B cell (primary cell): ENCODE measurements around the gene ASTN2. TPM values are rescaled to one million over a fixed set of nuclear protein-coding genes. Genes with fewer than 3 reads are reported as not detected.

Experiments used
- ATAC-seq: fragments of 200-7000 bp; cut with Tn5 transposase; one replicate; pipeline ENCODE4 v1.10.0; 2021; ENCODE audit warnings: low read depth, mild to moderate bottlenecking, moderate number of reproducible peaks, moderate library complexity
- CTCF ChIA-PET: fragments of 350-600 bp; sonication (Branson Sonifier 250); formaldehyde crosslinking; loops from one replicate; lab custom pipeline; 2021; ENCODE audit warnings: antibody characterized with exemption, inconsistent platforms; lab: Charles Lee
- POLR2A ChIA-PET: fragments of 350-600 bp; sonication (Branson Sonifier 250); formaldehyde crosslinking; loops from one replicate; lab custom pipeline; 2021; ENCODE audit warnings: antibody characterized with exemption; lab: Charles Lee
- DNase-seq: peaks from one replicate; pipeline ENCODE4 v3.0.0; 2013
- H2AFZ ChIP-seq: 2 replicates; pipeline ENCODE4 v1.6.1; 2012; ENCODE audit warnings: mild to moderate bottlenecking, low read depth, low read length; ENCODE audit not compliant: insufficient read depth, poor library complexity, severe bottlenecking
- H3K27ac ChIP-seq, 2 donors: 1 replicate in 1 of 2; 2 replicates in 1 of 2; pipeline ENCODE4 v1.5.1; 2012 to 2013; ENCODE audit warnings: low read length in 2 of 2, mild to moderate bottlenecking in 2 of 2, moderate library complexity in 1 of 2
- H3K27me3 ChIP-seq, 4 experiments: fragments of 200-600 bp in 1 of 4; sonication (generic) in 1 of 4; replicated peaks in 1 of 4; 1 replicate in 2 of 4; 2 replicates in 2 of 4; pipeline versions ENCODE4 v1.6.1 to v1.7.0; 2013 to 2016; ENCODE audit warnings: low read length in 3 of 4, mild to moderate bottlenecking in 2 of 4, mixed read lengths in 1 of 4, moderate library complexity in 1 of 4; ENCODE audit not compliant: insufficient read depth in 4 of 4, control insufficient read depth in 3 of 4; ENCODE audit errors: control extremely low read depth in 1 of 4
- H3K36me3 ChIP-seq, 2 experiments: replicated peaks in 1 of 2; 1 replicate in 1 of 2; 2 replicates in 1 of 2; pipeline versions ENCODE4 v1.6.1 to v1.7.1; 2013; ENCODE audit warnings: low read length in 1 of 2; ENCODE audit not compliant: insufficient read depth in 2 of 2, control insufficient read depth in 1 of 2; ENCODE audit errors: control extremely low read depth in 1 of 2, extremely low read depth in 1 of 2
- H3K4me1 ChIP-seq, 2 donors: fragments of 200-600 bp in 1 of 2; sonication (generic) in 1 of 2; 1 replicate in 1 of 2; 2 replicates in 1 of 2; pipeline versions ENCODE4 v1.5.1 to v1.6.1; 2013 to 2017; ENCODE audit warnings: low read length in 2 of 2; ENCODE audit not compliant: control insufficient read depth in 2 of 2, insufficient read depth in 2 of 2
- H3K4me2 ChIP-seq: replicated peaks from 2 replicates; pipeline ENCODE3; 2012; ENCODE audit warnings: mild to moderate bottlenecking, low read depth, low read length; ENCODE audit not compliant: poor library complexity, severe bottlenecking
- H3K4me3 ChIP-seq, 5 experiments: fragments of 200-600 bp in 1 of 5; sonication (generic) in 1 of 5; 1 replicate in 3 of 5; 2 replicates in 2 of 5; pipeline versions ENCODE4 v1.5.1 to v1.7.0; 2011 to 2016; ENCODE audit warnings: low read length in 4 of 5, mild to moderate bottlenecking in 4 of 5, low read depth in 2 of 5, control low read depth in 1 of 5, moderate library complexity in 1 of 5; ENCODE audit not compliant: insufficient read depth in 1 of 5; ENCODE audit errors: control extremely low read depth in 1 of 5, extremely low read depth in 1 of 5
- H3K79me2 ChIP-seq: fragments of 200-600 bp; sonication (generic); one replicate; pipeline ENCODE4 v1.6.0; 2016; ENCODE audit warnings: low read length; ENCODE audit not compliant: control insufficient read depth, insufficient read depth
- H3K9ac ChIP-seq: fragments of 200-600 bp; sonication (generic); 2 replicates; pipeline ENCODE4 v1.6.1; 2017; ENCODE audit warnings: mild to moderate bottlenecking, low read length, moderate library complexity
- H3K9me3 ChIP-seq, 3 donors: one replicate each; pipeline versions ENCODE4 v1.6.1 to v1.7.1; 2013; ENCODE audit warnings: low read length in 2 of 3; ENCODE audit not compliant: control insufficient read depth in 2 of 3, insufficient read depth in 1 of 3; ENCODE audit errors: control extremely low read depth in 1 of 3
- H4K20me1 ChIP-seq: 2 replicates; pipeline ENCODE4 v1.6.0; 2012; ENCODE audit warnings: mild to moderate bottlenecking, low read length; ENCODE audit not compliant: insufficient read depth, control insufficient read depth, poor library complexity, severe bottlenecking
- H3K27ac Mint-ChIP-seq: one replicate; pipeline ENCODE4 v1.8.0; 2021; ENCODE audit warnings: mixed read lengths
- H3K27me3 Mint-ChIP-seq: one replicate; pipeline ENCODE4 v1.8.0; 2021; ENCODE audit warnings: mixed read lengths
- H3K4me1 Mint-ChIP-seq: one replicate; pipeline ENCODE4 v1.8.0; 2021; ENCODE audit warnings: mixed read lengths
- H3K4me3 Mint-ChIP-seq: one replicate; pipeline ENCODE4 v1.8.0; 2021; ENCODE audit warnings: mixed read lengths
- H3K9me3 Mint-ChIP-seq: one replicate; pipeline ENCODE4 v1.8.0; 2022; ENCODE audit warnings: mixed read lengths; ENCODE audit not compliant: insufficient read depth
- CTCF ChIP-seq: fragments of 200-600 bp; IDR thresholded peaks from one replicate; pipeline ENCODE4 v1.8.0; 2022; ENCODE audit warnings: antibody characterized with exemption, mild to moderate bottlenecking
- EZH2 ChIP-seq: IDR thresholded peaks from 2 replicates; pipeline ENCODE4 v1.6.1; 2012; ENCODE audit warnings: borderline replicate concordance, low read depth, mild to moderate bottlenecking, moderate library complexity, low read length; ENCODE audit not compliant: insufficient read depth, poor library complexity, severe bottlenecking
- WGBS: methylation state at CpG from one replicate; pipeline ENCODE4 v1.1.5; 2013; ENCODE audit warnings: missing lambda C conversion rate; ENCODE audit not compliant: insufficient coverage; 5-methylcytosine and 5-hydroxymethylcytosine counted together
- intact Hi-C: fragments of 100-400 bp; cut with micrococcal nuclease; formaldehyde crosslinking; loops from one replicate; pipeline ENCODE4 v1.10.0; 2022
- polyA plus RNA-seq: library from polyadenylated mRNA; depleted of rRNA; stranded (reverse); fragments of >200 nt; gene quantifications from 2 replicates; pipeline ENCODE4 v1.2.3, GENCODE V29; 2012
- total RNA-seq, 2 donors: library from RNA; stranded (reverse); fragments of 120-200 nt in 1 of 2; gene quantifications; 1 replicate in 1 of 2; 2 replicates in 1 of 2; pipeline versions ENCODE4 v1.2.3 to v1.2.4, GENCODE V29; 2013 to 2022

ASTN2 gene
- total and polyA plus RNA-seq, 2 donors (not counting 1 experiment from before 2014, with no cell fraction given) = 1.2 to 3.6 TPM

GRCh38 chr9:117258184-117258866 lies 156.5 kb downstream of the ASTN2 start:
- CTCF ChIA-PET = no interaction called here
- H3K79me2 ChIP-seq = no peaks in the 10 kb centered on the region
- no peaks in the 10 kb centered on the region for H3K9me3 ChIP-seq

More at GRCh38 chr9:117258184-117258866, 156.5 kb downstream of the ASTN2 start:
- WGBS = 80% methylated on average over 5 of the region's 8 CpGs
- no peak overlapping the region for H3K9ac ChIP-seq
- H3K4me3 Mint-ChIP-seq = no peak overlapping the region
- ATAC-seq = no peak
- H4K20me1 ChIP-seq = no peaks in the 10 kb centered on the region
- peaks cover 5% of the 10 kb centered on the region for H3K27me3 Mint-ChIP-seq
- TF ChIP-seq EZH2 (no peak), CTCF (no peak)
- no peaks in the 10 kb centered on the region for H3K36me3 ChIP-seq
- H3K9me3 Mint-ChIP-seq = no peaks in the 10 kb centered on the region
- no peaks in the 10 kb centered on the region for H3K4me1 Mint-ChIP-seq
- no peaks in the 10 kb centered on the region for H3K4me1 ChIP-seq
- H3K27ac Mint-ChIP-seq = no peak overlapping the region
- intact Hi-C loops = no loop called here
- no peaks in the 10 kb centered on the region for H3K27me3 ChIP-seq
- H3K27ac ChIP-seq = no peak overlapping the region
- no peak overlapping the region for H2AFZ ChIP-seq
- DNase-seq = no peak
- no peak overlapping the region for H3K4me2 ChIP-seq
- no peak overlapping the region for H3K4me3 ChIP-seq
- POLR2A ChIA-PET = no interaction called here
